ENCODE measurements around the gene MEF2A.
A peak's percentile ranks its signal among the peaks of the same experiment; 100 is the strongest.
"Not testable (repeated sequence)": the region's sequence is repeated elsewhere in the genome, so short reads cannot be mapped to it uniquely, and the experiment has no call there.

Gene MEF2A

GRCh38 chr15:99565299-99566156 lies at the start of gene MEF2A:
Gene MEF2A (plus strand): TSS chr15:99565984. CDS start chr15:99633120, 67,136 bp downstream.
- peak; percentile 96 for DNase-seq

GRCh38 chr15:99518191-99518590 lies 47.6 kb upstream of the MEF2A start:
- no peak for DNase-seq

- not testable (repeated sequence) for DNase-seq
These were observed 46.4 kb upstream of the MEF2A start for GRCh38 chr15:99519366-99519765.

- DNase-seq, result no peak
These were observed 43.5 kb upstream of the MEF2A start for GRCh38 chr15:99522288-99522687.

GRCh38 chr15:99526176-99526575 lies 39.6 kb upstream of the MEF2A start:
- DNase-seq, result no peak

- DNase-seq, result no peak
These were observed 39.1 kb upstream of the MEF2A start for GRCh38 chr15:99526671-99527070.

- DNase-seq, result peak; percentile 70
These were observed 29.3 kb upstream of the MEF2A start for GRCh38 chr15:99536422-99537040.

- DNase-seq, result no peak
These were observed 28.4 kb upstream of the MEF2A start for GRCh38 chr15:99537344-99537743.

GRCh38 chr15:99538261-99538660 lies 27.5 kb upstream of the MEF2A start:
- DNase-seq, result no peak

GRCh38 chr15:99542828-99543227 lies 23.0 kb upstream of the MEF2A start:
- DNase-seq, result no peak

- no peak for DNase-seq
These were observed 20.2 kb upstream of the MEF2A start for GRCh38 chr15:99545605-99546004.

GRCh38 chr15:99546441-99547100 lies 19.2 kb upstream of the MEF2A start:
- no peak for DNase-seq

GRCh38 chr15:99547517-99547916 lies 18.3 kb upstream of the MEF2A start:
- DNase-seq, result no peak

GRCh38 chr15:99550077-99550476 lies 15.7 kb upstream of the MEF2A start:
- no peak for DNase-seq

GRCh38 chr15:99552111-99552510 lies 13.7 kb upstream of the MEF2A start:
- DNase-seq, result no peak

- no peak for DNase-seq
These were observed 10.8 kb upstream of the MEF2A start for GRCh38 chr15:99554880-99555488.

GRCh38 chr15:99556011-99556410 lies 9.8 kb upstream of the MEF2A start:
- DNase-seq, result no peak

GRCh38 chr15:99556578-99556977 lies 9.2 kb upstream of the MEF2A start:
- DNase-seq, result no peak

GRCh38 chr15:99558084-99558483 lies 7.7 kb upstream of the MEF2A start:
- no peak for DNase-seq

- no peak for DNase-seq
These were observed 7.2 kb upstream of the MEF2A start for GRCh38 chr15:99558571-99558970.

GRCh38 chr15:99561476-99562230 lies 4.1 kb upstream of the MEF2A start:
- no peak for DNase-seq

GRCh38 chr15:99562238-99562637 lies 3.5 kb upstream of the MEF2A start:
- DNase-seq, result no peak
